Panc1 (cell line): ENCODE results near the gene ZG16. TPM values are rescaled to one million over a fixed set of nuclear protein-coding genes. Genes with fewer than 3 reads are reported as not detected.

Source experiments
- ATAC-seq: fragments of 200-7000 bp; cut with Tn5 transposase; 2 replicates; pipeline ENCODE4 v1.9.1; 2020; ENCODE audit warnings: mild to moderate bottlenecking, moderate library complexity
- BruUV-seq: library from RNA; stranded (reverse); fragments of 400-500 nt; replicated peaks from 2 replicates; lab custom pipeline; 2021; lab: Mats Ljungman, UMichigan
- CTCF ChIA-PET: fragments of 300-600 bp; sonication (Branson Sonifier 250); formaldehyde crosslinking; loops from one replicate; lab custom pipeline; 2022; ENCODE audit warnings: antibody characterized with exemption; lab: Charles Lee
- POLR2A ChIA-PET: fragments of 300-600 bp; sonication (Branson Sonifier 250); formaldehyde crosslinking; loops from one replicate; lab custom pipeline; 2022; ENCODE audit warnings: antibody characterized with exemption; lab: Charles Lee
- DNase-seq: peaks from one replicate; pipeline ENCODE4 v3.0.0-alpha.2; 2010; ENCODE audit warnings: low read depth, low spot score
- H3K27ac ChIP-seq: 2 replicates; pipeline ENCODE4 v1.5.1; 2011; ENCODE audit warnings: mild to moderate bottlenecking, low read length, inconsistent platforms
- H3K27me3 ChIP-seq: fragments of 200-500 bp; sonication (Bioruptor generic); 2 replicates; pipeline ENCODE4 v1.6.0; 2014; ENCODE audit warnings: low read length, inconsistent platforms; ENCODE audit not compliant: control insufficient read depth, insufficient read depth
- H3K36me3 ChIP-seq: fragments of 200-500 bp; sonication (Bioruptor generic); 2 replicates; pipeline ENCODE4 v1.5.1; 2014; ENCODE audit warnings: inconsistent platforms, mild to moderate bottlenecking, low read length, moderate library complexity; ENCODE audit not compliant: control insufficient read depth, insufficient read depth
- H3K4me1 ChIP-seq: 2 replicates; pipeline ENCODE4 v1.5.1; 2011; ENCODE audit warnings: inconsistent platforms, mild to moderate bottlenecking, low read length, moderate library complexity; ENCODE audit not compliant: control insufficient read depth, insufficient read depth
- H3K4me3 ChIP-seq, 2 experiments: 2 replicates each; pipeline ENCODE4 v1.5.1; 2011 to 2012; ENCODE audit warnings: low read depth in 2 of 2, low read length in 2 of 2, mild to moderate bottlenecking in 2 of 2, inconsistent platforms in 1 of 2, moderate library complexity in 1 of 2
- H3K9me3 ChIP-seq: fragments of 200-500 bp; sonication (Bioruptor generic); 2 replicates; pipeline ENCODE4 v1.5.1; 2014; ENCODE audit warnings: low read depth, mild to moderate bottlenecking, inconsistent platforms, low read length, moderate library complexity; ENCODE audit not compliant: control insufficient read depth, insufficient read depth
- CTCF ChIP-seq: fragments of 450-650 bp; IDR thresholded peaks from 2 replicates; pipeline ENCODE4 v1.5.1; 2017; ENCODE audit warnings: mild to moderate bottlenecking
- POLR2AphosphoS5 ChIP-seq: IDR thresholded peaks from 2 replicates; pipeline ENCODE4 v1.6.1; 2012; ENCODE audit warnings: mild to moderate bottlenecking, low read depth, low read length, moderate library complexity
- REST ChIP-seq, 2 experiments: IDR thresholded peaks; 2 replicates each; pipeline ENCODE4 v1.6.1; 2011 to 2012; ENCODE audit warnings: low read depth in 2 of 2, control low read depth in 1 of 2, low read length in 1 of 2, mild to moderate bottlenecking in 1 of 2, moderate library complexity in 1 of 2; ENCODE audit not compliant: insufficient read depth in 1 of 2
- SIN3A ChIP-seq: IDR thresholded peaks from 2 replicates; pipeline ENCODE4 v1.6.1; 2012; ENCODE audit warnings: low read depth, mild to moderate bottlenecking, low read length, moderate library complexity, borderline replicate concordance; ENCODE audit not compliant: insufficient read depth
- TCF7L2 ChIP-seq: IDR thresholded peaks from 2 replicates; pipeline ENCODE4 v1.6.1; 2011; ENCODE audit warnings: mild to moderate bottlenecking, low read depth, low read length, inconsistent platforms
- in situ Hi-C: cut with HindIII; loops from 2 replicates; pipeline ENCODE4 v1.10.0; 2016; ENCODE audit warnings: low sequenced_read_pairs, low pct_unique_long_range_greater_than_20kb
- intact Hi-C: fragments of 100-400 bp; cut with micrococcal nuclease; formaldehyde crosslinking; loops from one replicate; pipeline ENCODE4 v1.10.0; 2022; ENCODE audit not compliant: unreplicated experiment
- total RNA-seq: library from RNA; stranded (reverse); gene quantifications from one replicate; pipeline ENCODE4 v1.2.1, GENCODE V29; 2021; ENCODE audit not compliant: unreplicated experiment

Gene ZG16
- total RNA-seq, 1 experiment from 2014 or later = not detected

DNA sequence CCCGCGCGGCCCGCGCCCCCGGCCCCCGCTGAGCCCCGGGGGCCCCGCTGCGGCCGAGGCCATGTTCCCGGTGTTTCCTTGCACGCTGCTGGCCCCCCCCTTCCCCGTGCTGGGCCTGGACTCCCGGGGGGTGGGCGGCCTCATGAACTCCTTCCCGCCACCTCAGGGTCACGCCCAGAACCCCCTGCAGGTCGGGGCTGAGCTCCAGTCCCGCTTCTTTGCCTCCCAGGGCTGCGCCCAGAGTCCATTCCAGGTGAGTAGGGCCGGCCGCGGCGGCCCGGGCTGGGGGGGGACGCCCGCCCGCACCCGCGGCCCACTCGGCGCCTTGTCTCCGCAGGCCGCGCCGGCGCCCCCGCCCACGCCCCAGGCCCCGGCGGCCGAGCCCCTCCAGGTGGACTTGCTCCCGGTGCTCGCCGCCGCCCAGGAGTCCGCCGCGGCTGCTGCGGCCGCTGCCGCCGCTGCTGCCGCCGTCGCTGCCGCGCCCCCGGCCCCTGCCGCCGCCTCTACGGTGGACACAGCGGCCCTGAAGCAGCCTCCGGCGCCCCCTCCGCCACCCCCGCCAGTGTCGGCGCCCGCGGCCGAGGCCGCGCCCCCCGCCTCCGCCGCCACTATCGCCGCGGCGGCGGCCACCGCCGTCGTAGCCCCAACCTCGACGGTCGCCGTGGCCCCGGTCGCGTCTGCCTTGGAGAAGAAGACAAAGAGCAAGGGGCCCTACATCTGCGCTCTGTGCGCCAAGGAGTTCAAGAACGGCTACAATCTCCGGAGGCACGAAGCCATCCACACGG is 28.8 kb downstream of the ZG16 start:
- Histone ChIP-seq H3K9me3 (no peaks in the 10 kb centered on the region), H3K4me3 (peak overlapping the region; percentile 83 to 89), H3K27ac (peak overlapping the region; percentile 83), H3K36me3 (peaks cover 11% of the 10 kb centered on the region; the same call in 1 of the 2 replicates), H3K27me3 (no peaks in the 10 kb centered on the region), H3K4me1 (peaks cover 33% of the 10 kb centered on the region)
- TF ChIP-seq CTCF (no peak), POLR2AphosphoS5 (peak; percentile 79), REST (IDR thresholded peaks at IDR 0.05; ENCODE audit: insufficient read depth in 1 of 2, low read depth in 2 of 2, low read length in 1 of 2) (0 out of 4 replicates have a peak, but pooled peaks of 1 of the 2 experiments have one; percentile 16)
- no peak for DNase-seq
- intact Hi-C loops (no loop called here), in situ Hi-C loops (no loop called here)
- ATAC-seq = peak; percentile 40
- no TSS peak for BruUV-seq
- ChIA-PET POLR2A (interaction anchor here (0.5 to 1.3 kb wide), 3 partner anchors 17 to 966 kb away, joined by 3 to 9 read pairs (median 5); no protein-coding TSS in a partner anchor), CTCF (interaction anchor here (0.5 kb wide), 1 partner anchor 112 kb away, joined by 6 read pairs; no protein-coding TSS in a partner anchor)

DNA sequence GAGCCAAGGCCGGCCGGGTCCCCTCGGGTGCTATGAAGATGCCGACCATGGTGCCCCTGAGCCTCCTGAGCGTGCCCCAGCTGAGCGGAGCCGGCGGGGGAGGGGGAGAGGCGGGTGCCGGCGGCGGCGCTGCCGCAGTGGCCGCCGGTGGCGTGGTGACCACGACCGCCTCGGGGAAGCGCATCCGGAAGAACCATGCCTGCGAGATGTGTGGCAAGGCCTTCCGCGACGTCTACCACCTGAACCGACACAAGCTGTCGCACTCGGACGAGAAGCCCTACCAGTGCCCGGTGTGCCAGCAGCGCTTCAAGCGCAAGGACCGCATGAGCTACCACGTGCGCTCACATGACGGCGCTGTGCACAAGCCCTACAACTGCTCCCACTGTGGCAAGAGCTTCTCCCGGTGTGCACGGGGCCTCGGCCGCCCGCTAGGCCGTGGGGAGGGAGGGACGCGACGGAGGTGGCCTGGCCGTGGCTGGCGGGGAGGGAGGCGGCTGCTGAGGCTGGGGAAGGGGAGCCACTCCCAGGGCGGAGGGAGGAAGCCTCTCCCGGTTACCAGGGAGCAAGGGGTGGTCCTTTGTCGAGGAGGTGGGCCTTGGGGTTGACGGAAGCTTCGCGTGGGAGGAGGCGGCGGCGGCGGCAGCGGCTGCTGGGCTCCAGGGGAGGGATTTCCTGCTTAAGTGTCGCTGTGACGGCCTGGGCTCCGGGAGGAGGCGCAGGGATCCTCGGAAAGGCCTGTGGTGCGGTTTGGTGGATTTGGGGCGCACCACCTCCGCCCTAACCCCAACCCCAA is 29.6 kb downstream of the ZG16 start:
- Histone ChIP-seq H3K4me1 (peaks cover 33% of the 10 kb centered on the region), H3K9me3 (no peaks in the 10 kb centered on the region), H3K27ac (peak overlapping the region; percentile 83), H3K27me3 (no peaks in the 10 kb centered on the region), H3K36me3 (peaks cover 11% of the 10 kb centered on the region; the same call in 1 of the 2 replicates), H3K4me3 (peak overlapping the region; percentile 83 to 89)
- ChIA-PET POLR2A (interaction anchor here (0.5 to 1.3 kb wide), 3 partner anchors 18 to 967 kb away, joined by 3 to 5 read pairs (median 5); no protein-coding TSS in a partner anchor), CTCF (interaction anchor here (0.5 to 1.4 kb wide), 5 partner anchors 8 to 178 kb away, joined by 3 to 6 read pairs (median 4); partner anchors contain the start of genes MVP and PAGR1)
- intact Hi-C loops (no loop called here), in situ Hi-C loops (no loop called here)
- TSS peak; percentile 59 for BruUV-seq
- DNase-seq = no peak
- ATAC-seq = peak; percentile 5
- TF ChIP-seq POLR2AphosphoS5 (peak; percentile 69), CTCF (peak; percentile 42), SIN3A (peak; percentile 84; the same call in 1 of the 2 replicates), TCF7L2 (no peak), REST (IDR thresholded peaks at IDR 0.05; ENCODE audit: insufficient read depth in 1 of 2, low read depth in 2 of 2, low read length in 1 of 2) (no peak)
